Nephron (organoid): Measurements from ENCODE around the gene ACSBG1.
A peak's percentile ranks its signal among the peaks of the same experiment; 100 is the strongest.

Source experiments
- H3K27ac Mint-ChIP-seq, 3 experiments: 2 replicates each; pipeline ENCODE4 v1.8.0; 2020; ENCODE audit warnings: mixed read lengths in 3 of 3, mild to moderate bottlenecking in 2 of 3, moderate library complexity in 1 of 3
- H3K27me3 Mint-ChIP-seq: 2 replicates; pipeline ENCODE4 v1.8.0; 2021; ENCODE audit warnings: low read depth, mild to moderate bottlenecking, moderate library complexity, mixed read lengths
- H3K36me3 Mint-ChIP-seq: 2 replicates; pipeline ENCODE4 v1.8.0; 2020; ENCODE audit warnings: low read depth, mixed read lengths
- H3K4me1 Mint-ChIP-seq: 2 replicates; pipeline ENCODE4 v1.8.0; 2020; ENCODE audit warnings: mixed read lengths
- H3K4me3 Mint-ChIP-seq, 3 experiments: 2 replicates each; pipeline ENCODE4 v1.8.0; 2020; ENCODE audit warnings: mild to moderate bottlenecking in 3 of 3, mixed read lengths in 3 of 3, moderate library complexity in 2 of 3
- H3K9me3 Mint-ChIP-seq: 2 replicates; pipeline ENCODE4 v1.8.0; 2020; ENCODE audit warnings: mixed read lengths
- TF ChIP-seq, protein P1 (sequence below), 3 experiments: fragments of 200-600 bp; sonication (generic); IDR thresholded peaks; one replicate each; pipeline ENCODE4 v1.5.0; 2021; ENCODE audit warnings: antibody characterized with exemption in 3 of 3; ENCODE audit not compliant: unreplicated experiment in 3 of 3

Gene ACSBG1

DNA sequence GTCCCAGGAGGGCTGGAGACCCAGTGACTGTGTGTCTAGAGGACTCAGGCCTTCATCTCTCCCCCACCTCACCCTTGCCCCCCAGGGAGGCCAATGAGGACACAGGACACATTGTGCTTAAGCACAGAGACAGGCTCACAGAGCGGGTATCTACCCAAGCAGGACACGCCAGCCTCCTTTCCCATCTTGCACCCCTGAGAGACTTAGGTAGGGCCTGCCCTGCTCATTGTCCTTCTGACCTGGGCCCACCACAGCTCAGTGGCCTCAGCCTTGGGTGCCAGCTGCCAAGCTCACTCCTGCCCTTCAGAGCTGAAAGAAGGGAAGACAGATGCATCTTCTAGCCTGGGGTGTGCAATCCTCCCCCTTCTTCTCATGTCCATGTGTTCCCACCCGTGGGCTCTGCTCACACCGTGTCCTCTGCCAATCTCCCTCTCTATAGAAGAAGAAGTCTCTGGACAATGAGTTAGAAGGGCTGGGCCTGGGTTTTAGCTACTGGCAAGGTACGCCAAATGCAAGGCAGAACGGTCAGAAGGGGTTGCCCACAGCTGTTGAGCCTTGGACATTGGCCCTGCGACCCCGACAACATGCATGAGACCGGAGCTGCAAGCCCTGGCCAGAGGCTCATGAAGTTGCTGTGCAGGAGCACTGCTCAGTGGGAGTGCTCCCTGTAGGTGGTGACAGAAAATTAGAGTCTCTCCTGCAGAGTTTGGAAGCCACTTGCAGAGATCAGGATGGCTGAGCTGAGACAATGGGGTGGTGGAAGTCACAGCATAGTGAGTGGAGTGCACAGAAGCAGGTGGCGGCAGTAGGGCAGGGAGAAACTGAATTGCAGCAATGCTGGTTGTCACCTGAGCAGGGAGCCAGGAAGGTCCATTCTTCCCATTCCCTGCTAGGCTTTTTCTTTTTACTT is 32.8 kb downstream of the ACSBG1 start:
- Mint-ChIP-seq H3K4me1 (peaks cover 26% of the 10 kb centered on the region), H3K36me3 (no peaks in the 10 kb centered on the region), H3K9me3 (no peaks in the 10 kb centered on the region), H3K4me3 (no peak overlapping the region), H3K27ac (no peak overlapping the region), H3K27me3 (peaks cover 6% of the 10 kb centered on the region)
- TF ChIP-seq, protein P1, sequence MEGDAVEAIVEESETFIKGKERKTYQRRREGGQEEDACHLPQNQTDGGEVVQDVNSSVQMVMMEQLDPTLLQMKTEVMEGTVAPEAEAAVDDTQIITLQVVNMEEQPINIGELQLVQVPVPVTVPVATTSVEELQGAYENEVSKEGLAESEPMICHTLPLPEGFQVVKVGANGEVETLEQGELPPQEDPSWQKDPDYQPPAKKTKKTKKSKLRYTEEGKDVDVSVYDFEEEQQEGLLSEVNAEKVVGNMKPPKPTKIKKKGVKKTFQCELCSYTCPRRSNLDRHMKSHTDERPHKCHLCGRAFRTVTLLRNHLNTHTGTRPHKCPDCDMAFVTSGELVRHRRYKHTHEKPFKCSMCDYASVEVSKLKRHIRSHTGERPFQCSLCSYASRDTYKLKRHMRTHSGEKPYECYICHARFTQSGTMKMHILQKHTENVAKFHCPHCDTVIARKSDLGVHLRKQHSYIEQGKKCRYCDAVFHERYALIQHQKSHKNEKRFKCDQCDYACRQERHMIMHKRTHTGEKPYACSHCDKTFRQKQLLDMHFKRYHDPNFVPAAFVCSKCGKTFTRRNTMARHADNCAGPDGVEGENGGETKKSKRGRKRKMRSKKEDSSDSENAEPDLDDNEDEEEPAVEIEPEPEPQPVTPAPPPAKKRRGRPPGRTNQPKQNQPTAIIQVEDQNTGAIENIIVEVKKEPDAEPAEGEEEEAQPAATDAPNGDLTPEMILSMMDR (IDR thresholded peaks at IDR 0.05; ENCODE audit: unreplicated experiment in 3 of 3): no peak

GRCh38 chr15:78200276-78200930 is 34.0 kb downstream of the ACSBG1 start:
- H3K27me3 Mint-ChIP-seq: peaks cover 15% of the 10 kb centered on the region
- no peak overlapping the region for H3K4me3 Mint-ChIP-seq
- no peaks in the 10 kb centered on the region for H3K9me3 Mint-ChIP-seq
- H3K4me1 Mint-ChIP-seq: peaks cover 21% of the 10 kb centered on the region
- TF ChIP-seq, protein P1 (IDR thresholded peaks at IDR 0.05; ENCODE audit: unreplicated experiment in 3 of 3): no peak
- H3K27ac Mint-ChIP-seq: no peak overlapping the region
- H3K36me3 Mint-ChIP-seq: no peaks in the 10 kb centered on the region

DNA sequence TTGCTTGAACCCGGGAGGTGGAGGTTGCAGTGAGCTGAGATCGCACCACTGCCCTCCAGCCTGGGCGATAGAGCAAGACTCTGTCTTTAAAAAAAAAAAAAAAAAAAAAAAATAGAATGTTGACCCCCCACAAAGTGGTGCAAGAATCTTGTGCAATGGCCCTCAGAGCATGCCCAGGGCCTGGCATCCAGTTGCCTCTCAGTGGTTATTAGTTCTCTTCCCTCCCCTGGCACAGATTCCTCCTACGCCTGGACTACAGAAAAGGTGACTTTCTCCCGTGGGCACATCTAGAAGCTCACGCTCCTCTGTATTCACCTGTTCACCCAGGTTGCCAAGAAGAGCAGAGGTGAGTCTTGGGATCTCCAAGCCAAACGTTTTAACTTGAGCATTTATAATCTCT is 36.7 kb downstream of the ACSBG1 start:
- Mint-ChIP-seq H3K4me3 (no peak overlapping the region), H3K36me3 (no peaks in the 10 kb centered on the region), H3K9me3 (no peaks in the 10 kb centered on the region), H3K27ac (no peak overlapping the region), H3K27me3 (peaks cover 24% of the 10 kb centered on the region), H3K4me1 (no peaks in the 10 kb centered on the region)
- TF ChIP-seq, protein P1 (IDR thresholded peaks at IDR 0.05; ENCODE audit: unreplicated experiment in 3 of 3): no peak

GRCh38 chr15:78195735-78196201 is 38.6 kb downstream of the ACSBG1 start:
- peaks cover 4% of the 10 kb centered on the region for H3K9me3 Mint-ChIP-seq

GRCh38 chr15:78194568-78194925 is 39.8 kb downstream of the ACSBG1 start:
- H3K27ac Mint-ChIP-seq: no peak overlapping the region
- H3K9me3 Mint-ChIP-seq: peaks cover 7% of the 10 kb centered on the region
- H3K4me3 Mint-ChIP-seq: no peak overlapping the region

More at GRCh38 chr15:78195735-78196201, 38.6 kb downstream of the ACSBG1 start:
- TF ChIP-seq, protein P1 (IDR thresholded peaks at IDR 0.05; ENCODE audit: unreplicated experiment in 3 of 3): peak; percentile 56 to 67 (median 62)
- Mint-ChIP-seq H3K4me1 (no peaks in the 10 kb centered on the region), H3K27ac (no peak overlapping the region), H3K36me3 (no peaks in the 10 kb centered on the region), H3K27me3 (peaks cover 24% of the 10 kb centered on the region), H3K4me3 (no peak overlapping the region)

More at GRCh38 chr15:78194568-78194925, 39.8 kb downstream of the ACSBG1 start:
- no peaks in the 10 kb centered on the region for H3K4me1 Mint-ChIP-seq
- TF ChIP-seq, protein P1 (IDR thresholded peaks at IDR 0.05; ENCODE audit: unreplicated experiment in 3 of 3): no peak
- no peaks in the 10 kb centered on the region for H3K36me3 Mint-ChIP-seq
- H3K27me3 Mint-ChIP-seq: peaks cover 24% of the 10 kb centered on the region
